ENCODE measurements around the gene AQP12A.
A peak's percentile ranks its signal among the peaks of the same experiment; 100 is the strongest.
"Not testable (repeated sequence)": the region's sequence is repeated elsewhere in the genome, so short reads cannot be mapped to it uniquely, and the experiment has no call there.

Gene AQP12A

DNA sequence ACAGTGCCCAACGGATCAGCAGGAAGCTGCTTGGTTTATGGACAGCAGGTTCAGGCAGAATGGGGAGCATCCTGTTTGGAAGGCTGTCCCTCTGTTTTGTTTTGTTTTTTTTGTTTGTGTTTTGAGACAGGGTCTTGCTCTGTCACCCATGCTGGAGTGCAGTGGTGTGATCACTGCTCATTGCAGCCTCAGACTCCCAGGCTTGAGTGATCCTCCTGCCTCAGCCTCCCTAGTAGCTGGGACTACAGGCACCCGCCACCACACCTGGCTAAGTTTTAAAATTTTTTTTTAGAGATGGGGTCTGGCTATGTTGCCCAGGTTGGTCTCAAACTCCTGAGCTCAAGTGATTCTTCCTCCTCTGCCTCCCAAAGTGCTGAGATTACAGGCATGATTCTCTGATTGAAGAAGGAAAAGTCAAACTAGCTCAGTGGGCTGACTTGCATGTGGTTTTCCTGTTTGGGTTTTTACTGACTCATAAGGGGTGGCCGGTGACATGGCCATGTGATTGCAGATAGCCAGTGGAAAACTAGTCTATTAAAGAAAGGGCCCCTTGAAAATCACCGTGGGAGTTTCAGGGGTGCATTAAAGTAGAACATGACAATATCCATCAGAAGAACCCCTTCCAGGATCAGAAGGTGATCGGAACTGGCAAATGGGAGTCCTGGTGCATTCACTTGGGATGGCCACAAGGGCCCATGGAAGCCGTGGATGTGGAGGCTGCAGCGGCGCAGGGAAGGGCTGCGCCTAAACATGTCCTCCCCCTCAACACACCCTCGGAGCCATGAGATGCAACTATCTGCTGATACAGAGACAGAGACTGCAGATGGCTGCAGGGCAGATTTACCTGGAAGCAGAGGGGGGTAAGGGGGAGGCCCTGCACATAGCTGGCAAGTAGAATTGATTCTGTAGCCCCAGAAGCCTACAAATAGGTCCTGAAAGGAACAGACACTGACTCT is 35.5 kb upstream of the AQP12A start:
- H3K4me3 ChIP-seq (ENCODE audit: low read depth, low read length): no peak overlapping the region
- DNase-seq (ENCODE audit: low read depth): peak; percentile 0

GRCh38 chr2:240659883-240660282 is 31.8 kb upstream of the AQP12A start:
- H3K4me3 ChIP-seq (ENCODE audit: low read depth, low read length); DNase-seq (ENCODE audit: low read depth): not testable (repeated sequence)

DNA sequence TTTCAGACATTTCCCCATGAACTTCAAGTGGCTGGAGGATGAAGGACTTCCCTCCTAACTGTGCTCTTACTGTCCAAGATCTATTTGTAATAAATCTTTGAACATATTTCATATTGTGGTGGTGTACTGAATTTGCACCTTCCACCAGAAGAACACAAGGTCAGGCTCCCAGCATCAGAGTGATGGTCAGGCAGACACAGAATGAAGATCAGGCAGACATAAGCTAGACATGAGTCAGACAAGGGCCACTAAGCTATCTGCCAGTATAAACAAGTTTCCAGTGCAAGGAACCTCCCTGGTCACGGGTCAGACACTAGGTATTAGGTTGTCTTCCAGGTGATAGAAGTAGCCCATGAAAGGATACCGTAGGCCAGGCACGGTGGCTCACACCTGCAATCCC is 29.0 kb upstream of the AQP12A start:
- H3K4me3 ChIP-seq (ENCODE audit: low read depth, low read length): no peak overlapping the region
- no peak for DNase-seq (ENCODE audit: low read depth)

GRCh38 chr2:240663546-240664190 is 28.0 kb upstream of the AQP12A start:
- H3K4me3 ChIP-seq (ENCODE audit: low read depth, low read length): no peak overlapping the region
- DNase-seq (ENCODE audit: low read depth): no peak

DNA sequence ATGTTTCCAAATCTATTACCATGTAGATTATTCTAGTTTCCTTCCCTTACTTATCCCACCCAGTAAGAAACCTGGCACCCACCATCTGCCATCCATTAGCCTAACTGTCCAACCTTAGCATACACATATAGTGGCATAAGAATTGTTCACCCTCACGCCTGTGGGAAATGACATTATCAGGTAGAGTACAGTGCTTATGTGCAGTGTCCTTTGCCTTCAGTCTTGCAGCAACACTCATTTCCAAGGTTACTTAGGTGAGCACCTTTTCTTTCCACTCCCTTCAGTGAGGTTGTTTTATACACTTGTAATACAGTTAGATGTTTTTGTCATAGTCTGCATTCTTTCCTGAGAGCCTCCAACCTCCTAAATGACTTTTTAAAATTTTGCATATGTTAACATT is 27.0 kb upstream of the AQP12A start:
- no peak for DNase-seq (ENCODE audit: low read depth)
- no peak overlapping the region for H3K4me3 ChIP-seq (ENCODE audit: low read depth, low read length)

GRCh38 chr2:240670402-240670801 is 21.3 kb upstream of the AQP12A start:
- no peak for DNase-seq (ENCODE audit: low read depth)
- no peak overlapping the region for H3K4me3 ChIP-seq (ENCODE audit: low read depth, low read length)

GRCh38 chr2:240670950-240671349 is 20.7 kb upstream of the AQP12A start:
- H3K4me3 ChIP-seq (ENCODE audit: low read depth, low read length): no peak overlapping the region
- no peak for DNase-seq (ENCODE audit: low read depth)

- DNase-seq (ENCODE audit: low read depth): no peak
Measured at GRCh38 chr2:240672076-240672700, 19.5 kb upstream of the AQP12A start.

DNA sequence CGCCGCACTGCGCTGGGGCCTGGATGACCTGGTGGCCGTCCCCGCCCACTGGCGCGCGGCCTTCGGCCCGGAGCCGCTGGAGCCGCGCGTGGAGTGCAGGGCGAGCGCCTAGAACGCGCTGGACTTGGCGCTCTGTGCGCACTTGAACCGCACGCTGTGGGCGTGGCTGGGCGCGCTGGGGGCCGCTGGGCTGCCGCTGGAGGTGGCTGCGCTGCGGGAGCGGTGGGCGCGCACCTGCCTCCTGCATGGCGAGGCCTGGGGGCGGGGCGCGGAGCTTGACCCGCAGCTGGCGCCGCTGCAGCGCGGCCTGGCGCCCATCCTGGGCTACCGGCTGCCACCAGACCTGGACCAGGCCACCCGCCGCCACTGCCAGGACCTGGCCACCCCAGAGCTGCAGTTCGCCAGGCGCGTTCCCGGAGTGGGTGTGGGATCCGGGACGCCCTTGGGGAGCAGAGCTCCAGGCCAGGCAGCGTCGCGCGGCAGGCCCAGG is 18.9 kb upstream of the AQP12A start:
- no peak for DNase-seq (ENCODE audit: low read depth)
- H3K4me3 ChIP-seq (ENCODE audit: low read depth, low read length): no peak overlapping the region

More at GRCh38 chr2:240672076-240672700, 19.5 kb upstream of the AQP12A start:
- no peak overlapping the region for H3K4me3 ChIP-seq (ENCODE audit: low read depth, low read length)

- DNase-seq (ENCODE audit: low read depth); H3K4me3 ChIP-seq (ENCODE audit: low read depth, low read length): not testable (repeated sequence)
Measured at GRCh38 chr2:240674461-240675184, 17.0 kb upstream of the AQP12A start.

DNA sequence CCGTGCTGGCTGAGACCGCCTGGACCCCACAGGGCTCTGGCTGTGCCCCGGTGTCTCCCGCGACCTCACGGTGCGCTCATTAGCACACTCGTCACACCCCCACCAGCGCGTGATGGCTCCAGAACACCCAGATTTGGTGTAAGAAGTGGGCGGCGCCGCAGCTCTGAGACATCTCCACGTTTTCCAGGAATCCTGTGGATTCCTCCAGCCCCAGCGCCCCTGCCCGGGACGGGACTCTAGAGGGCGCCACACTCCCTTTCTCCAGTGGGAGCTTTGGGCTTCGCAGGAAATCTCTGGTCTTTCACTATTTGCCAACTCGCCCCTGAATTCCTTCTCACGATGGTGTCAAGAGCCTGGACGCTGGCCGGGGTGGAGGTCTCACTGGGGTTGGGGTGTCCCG is 16.3 kb upstream of the AQP12A start:
- H3K4me3 ChIP-seq (ENCODE audit: low read depth, low read length); DNase-seq (ENCODE audit: low read depth): not testable (repeated sequence)

GRCh38 chr2:240678043-240678442 is 13.6 kb upstream of the AQP12A start:
- DNase-seq (ENCODE audit: low read depth); H3K4me3 ChIP-seq (ENCODE audit: low read depth, low read length): not testable (repeated sequence)

GRCh38 chr2:240678909-240679308 is 12.8 kb upstream of the AQP12A start:
- DNase-seq (ENCODE audit: low read depth); H3K4me3 ChIP-seq (ENCODE audit: low read depth, low read length): not testable (repeated sequence)

- H3K4me3 ChIP-seq (ENCODE audit: low read depth, low read length); DNase-seq (ENCODE audit: low read depth): not testable (repeated sequence)
Measured at GRCh38 chr2:240680185-240680584, 11.5 kb upstream of the AQP12A start.

- DNase-seq (ENCODE audit: low read depth): not testable (repeated sequence)
Measured at GRCh38 chr2:240682431-240683224, 9.0 kb upstream of the AQP12A start, which contains the start of gene AQP12B. Gene AQP12B (minus strand): TSS chr2:240682885. CDS start chr2:240682837, 48 bp downstream.

DNA sequence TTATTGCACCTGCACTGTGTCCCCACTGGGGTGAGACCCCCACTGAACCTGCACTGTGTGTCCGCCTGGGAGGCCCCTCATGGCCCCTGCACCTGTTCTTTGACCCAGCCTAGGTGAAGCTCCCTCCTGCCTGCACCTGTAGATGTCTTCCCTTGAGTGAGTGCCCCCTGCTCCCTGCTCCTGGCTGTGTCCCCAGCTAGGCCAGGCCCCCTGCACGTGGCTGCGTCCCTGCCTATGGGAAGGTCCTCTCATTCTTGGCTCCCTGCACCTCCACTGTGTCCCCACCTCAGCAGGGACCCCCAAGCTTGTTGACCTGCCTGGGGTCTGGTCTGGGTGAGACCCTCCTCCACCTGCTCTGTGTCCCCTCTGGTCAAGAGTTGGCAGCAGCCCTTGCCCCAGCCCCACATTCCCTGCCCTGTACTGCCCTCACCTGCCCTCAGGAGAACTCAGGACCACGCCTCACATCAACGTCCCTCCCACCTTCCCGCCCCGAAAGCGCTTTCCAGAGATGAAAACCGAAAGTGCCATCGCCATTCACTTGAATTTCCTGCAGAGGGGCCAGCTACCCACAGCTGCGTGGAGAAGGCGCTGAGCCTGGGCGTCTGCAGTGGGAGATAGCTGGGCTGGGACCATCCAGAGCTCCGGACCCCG is 8.2 kb upstream of the AQP12A start:
- H3K4me3 ChIP-seq (ENCODE audit: low read depth, low read length): not testable (repeated sequence)

More at GRCh38 chr2:240682431-240683224, 9.0 kb upstream of the AQP12A start, which contains the start of gene AQP12B:
- not testable (repeated sequence) for H3K4me3 ChIP-seq (ENCODE audit: low read depth, low read length)

GRCh38 chr2:240683980-240684728 is 7.5 kb upstream of the AQP12A start:
- not testable (repeated sequence) for DNase-seq (ENCODE audit: low read depth); H3K4me3 ChIP-seq (ENCODE audit: low read depth, low read length)

More for the DNA sequence above, 8.2 kb upstream of the AQP12A start:
- not testable (repeated sequence) for DNase-seq (ENCODE audit: low read depth)

Data from skeletal muscle cell (primary cell).